Fibroblast of upper back skin (primary cell): ENCODE measurements around the gene ERCC3.
A peak's percentile ranks its signal among the peaks of the same experiment; 100 is the strongest.
"Not testable (repeated sequence)": the region's sequence is repeated elsewhere in the genome, so short reads cannot be mapped to it uniquely, and the experiment has no call there.

Experiments used
- DNase-seq: peaks from one replicate; pipeline ENCODE4 v3.0.0-alpha.2; 2013

ERCC3 gene

GRCh38 chr2:127224135-127224534 is 69.8 kb downstream of the ERCC3 start:
- not testable (repeated sequence) for DNase-seq

- no peak for DNase-seq
These were observed 73.0 kb downstream of the ERCC3 start for GRCh38 chr2:127220768-127221527.

- peak; percentile 32 for DNase-seq
These were observed 73.7 kb downstream of the ERCC3 start, which contains the start of gene CYP27C1 for GRCh38 chr2:127220102-127220767. CYP27C1 (minus strand) TSS chr2:127220299; CDS start chr2:127220270, 29 bp downstream.

GRCh38 chr2:127219171-127220070 is 74.5 kb downstream of the ERCC3 start:
- DNase-seq: no peak

- no peak for DNase-seq
These were observed 75.2 kb downstream of the ERCC3 start for GRCh38 chr2:127218812-127219170.

GRCh38 chr2:127217470-127218325 is 76.2 kb downstream of the ERCC3 start:
- DNase-seq: no peak

- no peak for DNase-seq
These were observed 77.4 kb downstream of the ERCC3 start for GRCh38 chr2:127216593-127216992.

GRCh38 chr2:127216095-127216494 is 77.8 kb downstream of the ERCC3 start:
- peak; percentile 63 for DNase-seq

- DNase-seq: not testable (repeated sequence)
These were observed 79.7 kb downstream of the ERCC3 start for GRCh38 chr2:127214201-127214600.

- DNase-seq: peak; percentile 70
These were observed 85.6 kb downstream of the ERCC3 start for GRCh38 chr2:127208313-127208712.
